ENCODE results near the gene CACNA1C. TPM values are rescaled to one million over a fixed set of nuclear protein-coding genes. Genes with fewer than 3 reads are reported as not detected.
A peak's percentile ranks its signal among the peaks of the same experiment; 100 is the strongest.

Gene CACNA1C
- total RNA-seq, 2 donors from 2014 or later: 0.86 to 6.3 TPM

- Histone ChIP-seq H3K27me3 (ENCODE audit: control insufficient read depth, insufficient read depth, low read length, poor library complexity, severe bottlenecking) (no peaks in the 10 kb centered on the region), H3K9me3 (ENCODE audit: control insufficient read depth, low read length) (peaks cover 12% of the 10 kb centered on the region), H3K9ac (ENCODE audit: extremely low read depth, low read length, poor library complexity, severe bottlenecking) (no peak overlapping the region), H3K27ac (ENCODE audit: low read depth, low read length) (no peak overlapping the region), H3K4me3 (ENCODE audit: low read length) (peak overlapping the region; percentile 40), H3K4me1 (ENCODE audit: control insufficient read depth, insufficient read depth, low read length) (peaks cover 4% of the 10 kb centered on the region), H3K36me3 (ENCODE audit: control insufficient read depth, insufficient read depth, low read length) (no peaks in the 10 kb centered on the region)
- H3K27me3 Mint-ChIP-seq (ENCODE audit: insufficient read depth): no peaks in the 10 kb centered on the region
- peaks cover 8% of the 10 kb centered on the region for H3K36me3 Mint-ChIP-seq (ENCODE audit: low read depth)
- H3K27ac Mint-ChIP-seq: no peak overlapping the region
- 87 to 100% methylated on average over 1 to 4 of the region's 4 CpGs for WGBS, 2 experiments (ENCODE audit: insufficient coverage in 1 of 2, insufficient read length in 1 of 2)
- H3K4me3 Mint-ChIP-seq: no peak overlapping the region
- DNase-seq: no peak
- TF ChIP-seq CTCF (conservative IDR thresholded peaks at IDR 0.05): no peak
- H3K4me1 Mint-ChIP-seq: peaks cover 16% of the 10 kb centered on the region
- peaks cover 29% of the 10 kb centered on the region for H3K9me3 Mint-ChIP-seq
Measured at GRCh38 chr12:2074792-2075191, 22.0 kb downstream of the CACNA1C start.

GRCh38 chr12:2075508-2076195, 22.9 kb downstream of the CACNA1C start:
- TF ChIP-seq CTCF (conservative IDR thresholded peaks at IDR 0.05): no peak
- WGBS, 2 experiments (ENCODE audit: insufficient coverage in 1 of 2, insufficient read length in 1 of 2): 92 to 93% methylated on average over 9 of the region's 9 CpGs
- H3K36me3 Mint-ChIP-seq (ENCODE audit: low read depth): peaks cover 9% of the 10 kb centered on the region
- no peak for DNase-seq
- H3K4me1 Mint-ChIP-seq: peaks cover 16% of the 10 kb centered on the region
- no peak overlapping the region for H3K9ac ChIP-seq (ENCODE audit: extremely low read depth, low read length, poor library complexity, severe bottlenecking)
- H3K27ac Mint-ChIP-seq: no peak overlapping the region
- H3K4me3 ChIP-seq (ENCODE audit: low read length): no peak overlapping the region
- peaks cover 32% of the 10 kb centered on the region for H3K9me3 Mint-ChIP-seq
- peaks cover 4% of the 10 kb centered on the region for H3K4me1 ChIP-seq (ENCODE audit: control insufficient read depth, insufficient read depth, low read length)
- peaks cover 10% of the 10 kb centered on the region for H3K9me3 ChIP-seq (ENCODE audit: control insufficient read depth, low read length)
- H3K27ac ChIP-seq (ENCODE audit: low read depth, low read length): no peak overlapping the region
- no peaks in the 10 kb centered on the region for H3K27me3 ChIP-seq (ENCODE audit: control insufficient read depth, insufficient read depth, low read length, poor library complexity, severe bottlenecking)
- H3K36me3 ChIP-seq (ENCODE audit: control insufficient read depth, insufficient read depth, low read length): no peaks in the 10 kb centered on the region
- H3K4me3 Mint-ChIP-seq: no peak overlapping the region
- H3K27me3 Mint-ChIP-seq (ENCODE audit: insufficient read depth): no peaks in the 10 kb centered on the region

DNA sequence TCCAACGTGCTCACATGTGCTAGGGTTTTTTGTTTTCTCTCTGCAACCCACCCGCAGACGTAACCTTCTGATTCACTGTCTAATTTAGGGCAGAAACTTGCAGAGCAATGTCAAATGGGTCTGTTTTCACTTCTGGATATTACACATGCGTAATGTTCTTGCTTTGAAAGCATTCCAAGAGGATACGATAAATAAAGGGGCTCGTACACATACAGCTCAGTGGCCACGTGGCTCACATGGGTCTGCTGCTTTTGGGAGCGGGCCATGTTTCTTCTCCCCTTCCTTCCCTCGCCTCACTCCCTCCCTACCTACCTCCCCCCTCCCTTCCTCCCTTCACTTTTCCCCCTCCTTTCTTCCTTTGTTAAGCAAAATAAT, 23.4 kb downstream of the CACNA1C start:
- Histone ChIP-seq H3K9ac (ENCODE audit: extremely low read depth, low read length, poor library complexity, severe bottlenecking) (no peak overlapping the region), H3K4me3 (ENCODE audit: low read length) (no peak overlapping the region), H3K4me1 (ENCODE audit: control insufficient read depth, insufficient read depth, low read length) (peaks cover 4% of the 10 kb centered on the region), H3K27me3 (ENCODE audit: control insufficient read depth, insufficient read depth, low read length, poor library complexity, severe bottlenecking) (no peaks in the 10 kb centered on the region), H3K36me3 (ENCODE audit: control insufficient read depth, insufficient read depth, low read length) (no peaks in the 10 kb centered on the region), H3K27ac (ENCODE audit: low read depth, low read length) (no peak overlapping the region), H3K9me3 (ENCODE audit: control insufficient read depth, low read length) (peaks cover 14% of the 10 kb centered on the region)
- Mint-ChIP-seq H3K9me3 (peaks cover 35% of the 10 kb centered on the region), H3K27ac (no peak overlapping the region), H3K36me3 (ENCODE audit: low read depth) (peaks cover 9% of the 10 kb centered on the region), H3K27me3 (ENCODE audit: insufficient read depth) (no peaks in the 10 kb centered on the region), H3K4me3 (no peak overlapping the region), H3K4me1 (peaks cover 16% of the 10 kb centered on the region)
- TF ChIP-seq CTCF (conservative IDR thresholded peaks at IDR 0.05): no peak
- DNase-seq: no peak
- 91 to 96% methylated on average over 8 to 9 of the region's 9 CpGs for WGBS, 2 experiments (ENCODE audit: insufficient coverage in 1 of 2, insufficient read length in 1 of 2)

Measured in endodermal cell (in vitro differentiated cells).